ENCODE measurements around the gene CLPTM1.
A peak's percentile ranks its signal among the peaks of the same experiment; 100 is the strongest.
"Not testable (repeated sequence)": the region's sequence is repeated elsewhere in the genome, so short reads cannot be mapped to it uniquely, and the experiment has no call there.

CLPTM1 gene

DNA sequence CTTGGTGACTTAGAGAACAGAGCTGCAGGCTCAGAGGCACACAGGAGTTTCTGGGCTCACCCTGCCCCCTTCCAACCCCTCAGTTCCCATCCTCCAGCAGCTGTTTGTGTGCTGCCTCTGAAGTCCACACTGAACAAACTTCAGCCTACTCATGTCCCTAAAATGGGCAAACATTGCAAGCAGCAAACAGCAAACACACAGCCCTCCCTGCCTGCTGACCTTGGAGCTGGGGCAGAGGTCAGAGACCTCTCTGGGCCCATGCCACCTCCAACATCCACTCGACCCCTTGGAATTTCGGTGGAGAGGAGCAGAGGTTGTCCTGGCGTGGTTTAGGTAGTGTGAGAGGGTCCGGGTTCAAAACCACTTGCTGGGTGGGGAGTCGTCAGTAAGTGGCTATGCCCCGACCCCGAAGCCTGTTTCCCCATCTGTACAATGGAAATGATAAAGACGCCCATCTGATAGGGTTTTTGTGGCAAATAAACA, 30.9 kb upstream of the CLPTM1 start:
- no peak overlapping the region for H2AFZ ChIP-seq (ENCODE audit: low read depth)
- peaks cover 6% of the 10 kb centered on the region; the same call in 1 of the 2 replicates for H3K27me3 ChIP-seq (ENCODE audit: insufficient read depth, low read depth)
- no peak overlapping the region for H3K9ac ChIP-seq
- H3K4me1 ChIP-seq (ENCODE audit: low read depth, poor library complexity, severe bottlenecking) = no peaks in the 10 kb centered on the region
- TF ChIP-seq, protein P1, sequence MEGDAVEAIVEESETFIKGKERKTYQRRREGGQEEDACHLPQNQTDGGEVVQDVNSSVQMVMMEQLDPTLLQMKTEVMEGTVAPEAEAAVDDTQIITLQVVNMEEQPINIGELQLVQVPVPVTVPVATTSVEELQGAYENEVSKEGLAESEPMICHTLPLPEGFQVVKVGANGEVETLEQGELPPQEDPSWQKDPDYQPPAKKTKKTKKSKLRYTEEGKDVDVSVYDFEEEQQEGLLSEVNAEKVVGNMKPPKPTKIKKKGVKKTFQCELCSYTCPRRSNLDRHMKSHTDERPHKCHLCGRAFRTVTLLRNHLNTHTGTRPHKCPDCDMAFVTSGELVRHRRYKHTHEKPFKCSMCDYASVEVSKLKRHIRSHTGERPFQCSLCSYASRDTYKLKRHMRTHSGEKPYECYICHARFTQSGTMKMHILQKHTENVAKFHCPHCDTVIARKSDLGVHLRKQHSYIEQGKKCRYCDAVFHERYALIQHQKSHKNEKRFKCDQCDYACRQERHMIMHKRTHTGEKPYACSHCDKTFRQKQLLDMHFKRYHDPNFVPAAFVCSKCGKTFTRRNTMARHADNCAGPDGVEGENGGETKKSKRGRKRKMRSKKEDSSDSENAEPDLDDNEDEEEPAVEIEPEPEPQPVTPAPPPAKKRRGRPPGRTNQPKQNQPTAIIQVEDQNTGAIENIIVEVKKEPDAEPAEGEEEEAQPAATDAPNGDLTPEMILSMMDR (conservative IDR thresholded peaks at IDR 0.05; ENCODE audit: low read depth, low read length) = no peak
- no peaks in the 10 kb centered on the region for H3K79me2 ChIP-seq (ENCODE audit: insufficient read depth, low read depth)
- no peaks in the 10 kb centered on the region for H4K20me1 ChIP-seq (ENCODE audit: insufficient read depth)
- H3K4me2 ChIP-seq = no peak overlapping the region
- H3K36me3 ChIP-seq (ENCODE audit: insufficient read depth) = no peaks in the 10 kb centered on the region
- no peak overlapping the region for H3K4me3 ChIP-seq (IDR thresholded peaks at IDR 0.05; ENCODE audit: insufficient read depth, low read depth, low read length)
- H3K27ac ChIP-seq = no peak overlapping the region

DNA sequence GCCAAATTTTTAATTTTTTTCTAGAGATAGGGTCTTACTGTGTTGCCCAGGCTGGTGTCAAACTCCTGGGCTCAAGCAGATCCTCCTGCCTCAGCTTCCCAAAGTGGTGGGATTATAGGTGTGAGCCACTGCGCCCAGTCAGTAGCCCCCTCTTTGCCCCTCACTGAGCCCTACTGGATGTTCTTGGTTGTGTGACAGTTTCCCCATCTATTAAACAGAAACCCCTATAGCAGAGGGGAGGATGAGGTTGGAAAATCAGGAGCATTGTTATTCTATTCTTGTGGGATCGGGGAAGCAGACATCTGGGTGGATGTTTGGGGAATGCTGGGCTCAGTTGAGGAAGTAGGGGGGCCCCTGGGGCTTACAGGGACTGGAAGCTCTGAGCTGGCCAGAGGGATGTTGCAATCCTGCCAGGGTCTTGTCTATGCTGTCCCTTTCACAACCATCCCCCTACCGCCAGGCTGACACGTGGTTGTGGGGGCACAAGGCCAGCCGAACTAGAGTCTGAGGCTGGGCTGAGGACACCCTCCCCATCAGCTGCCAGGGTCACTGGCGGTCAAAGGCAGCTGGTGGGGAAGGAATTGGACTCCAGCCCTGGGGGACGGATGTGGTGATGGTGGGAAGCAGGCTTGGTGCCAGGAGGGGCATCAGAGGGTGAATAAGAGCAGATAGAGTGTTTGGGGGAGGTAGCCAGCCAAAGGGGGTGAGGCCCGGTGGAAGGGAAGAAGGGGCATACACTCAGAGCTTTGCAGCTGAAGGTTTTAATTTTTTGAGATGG, 29.9 kb upstream of the CLPTM1 start:
- Histone ChIP-seq H3K4me1 (ENCODE audit: low read depth, poor library complexity, severe bottlenecking) (no peaks in the 10 kb centered on the region), H3K79me2 (ENCODE audit: insufficient read depth, low read depth) (no peaks in the 10 kb centered on the region), H3K4me3 (IDR thresholded peaks at IDR 0.05; ENCODE audit: insufficient read depth, low read depth, low read length) (no peak overlapping the region), H4K20me1 (ENCODE audit: insufficient read depth) (no peaks in the 10 kb centered on the region), H3K9ac (no peak overlapping the region), H3K36me3 (ENCODE audit: insufficient read depth) (no peaks in the 10 kb centered on the region), H2AFZ (ENCODE audit: low read depth) (no peak overlapping the region), H3K27ac (no peak overlapping the region), H3K4me2 (no peak overlapping the region), H3K27me3 (ENCODE audit: insufficient read depth, low read depth) (peaks cover 6% of the 10 kb centered on the region; the same call in 1 of the 2 replicates)
- TF ChIP-seq, protein P1 (conservative IDR thresholded peaks at IDR 0.05; ENCODE audit: low read depth, low read length) = no peak

DNA sequence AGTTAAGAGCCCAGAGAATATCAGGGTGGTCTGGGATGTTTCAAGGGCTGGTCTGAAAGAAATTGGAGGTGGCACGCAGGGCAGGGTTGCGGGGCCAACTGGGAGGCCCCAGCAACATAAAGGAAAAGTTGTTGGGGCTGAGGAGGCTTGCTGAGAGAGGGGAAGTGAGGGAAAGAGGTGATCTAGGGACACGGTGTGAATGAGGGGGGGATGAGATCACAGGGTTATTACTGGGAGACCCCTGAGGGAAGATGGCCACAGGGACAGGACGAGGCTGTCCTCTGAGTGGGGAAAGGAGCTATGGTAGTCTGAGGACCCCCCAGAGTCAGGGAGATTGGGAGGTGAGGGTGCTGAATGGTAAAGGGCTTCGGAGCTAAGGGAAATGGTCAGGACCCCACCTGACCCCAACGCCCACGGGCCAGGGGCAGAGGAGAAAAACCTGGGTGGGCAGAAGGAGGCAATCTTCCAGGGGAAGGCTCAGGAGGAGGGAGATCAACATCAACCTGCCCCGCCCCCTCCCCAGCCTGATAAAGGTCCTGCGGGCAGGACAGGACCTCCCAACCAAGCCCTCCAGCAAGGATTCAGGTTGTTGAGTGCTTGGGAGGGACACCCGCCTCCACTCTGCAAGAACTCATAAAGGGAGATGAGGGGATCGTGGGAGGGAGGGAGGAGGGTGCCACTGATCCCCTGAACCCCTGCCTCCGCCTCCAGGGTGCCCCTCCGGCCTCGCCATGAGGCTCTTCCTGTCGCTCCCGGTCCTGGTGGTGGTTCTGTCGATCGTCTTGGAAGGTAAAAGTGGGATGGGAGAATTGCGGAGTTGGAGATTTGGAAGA, 28.7 kb upstream of the CLPTM1 start:
- not testable (repeated sequence) for H3K4me1 ChIP-seq (ENCODE audit: low read depth, poor library complexity, severe bottlenecking)

DNA sequence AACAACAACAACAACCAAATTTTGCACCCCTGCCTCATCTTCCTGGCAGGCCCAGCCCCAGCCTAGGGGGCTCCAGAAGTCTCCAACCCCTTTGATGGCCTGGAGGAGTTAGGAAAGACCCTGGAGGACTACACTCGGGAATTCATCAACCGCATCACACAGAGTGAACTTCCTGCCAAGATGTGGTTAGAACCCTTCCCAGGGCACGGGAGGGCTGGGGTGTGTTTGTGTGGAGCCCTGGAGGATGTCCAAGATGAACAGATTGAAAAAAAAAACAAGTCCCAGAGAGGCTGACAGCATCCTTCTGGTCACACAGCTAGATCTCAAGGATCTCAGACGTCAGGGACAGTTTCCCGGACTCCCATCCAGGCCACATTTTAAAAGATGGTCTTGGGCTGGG, 27.4 kb upstream of the CLPTM1 start:
- H2AFZ ChIP-seq (ENCODE audit: low read depth) = peak overlapping the region; percentile 45; the same call in 1 of the 2 replicates
- no peak overlapping the region for H3K4me2 ChIP-seq
- no peaks in the 10 kb centered on the region for H4K20me1 ChIP-seq (ENCODE audit: insufficient read depth)
- peaks cover 6% of the 10 kb centered on the region; the same call in 1 of the 2 replicates for H3K27me3 ChIP-seq (ENCODE audit: insufficient read depth, low read depth)
- H3K4me3 ChIP-seq (IDR thresholded peaks at IDR 0.05; ENCODE audit: insufficient read depth, low read depth, low read length) = no peak overlapping the region
- no peak overlapping the region for H3K9ac ChIP-seq
- no peaks in the 10 kb centered on the region for H3K4me1 ChIP-seq (ENCODE audit: low read depth, poor library complexity, severe bottlenecking)
- no peaks in the 10 kb centered on the region for H3K36me3 ChIP-seq (ENCODE audit: insufficient read depth)
- H3K27ac ChIP-seq = no peak overlapping the region
- H3K79me2 ChIP-seq (ENCODE audit: insufficient read depth, low read depth) = no peaks in the 10 kb centered on the region
- TF ChIP-seq, protein P1 (conservative IDR thresholded peaks at IDR 0.05; ENCODE audit: low read depth, low read length) = no peak

More for the DNA sequence above, 28.7 kb upstream of the CLPTM1 start:
- H3K27me3 ChIP-seq (ENCODE audit: insufficient read depth, low read depth); H3K36me3 ChIP-seq (ENCODE audit: insufficient read depth); H3K27ac ChIP-seq; H3K79me2 ChIP-seq (ENCODE audit: insufficient read depth, low read depth); H3K4me3 ChIP-seq (IDR thresholded peaks at IDR 0.05; ENCODE audit: insufficient read depth, low read depth, low read length); H4K20me1 ChIP-seq (ENCODE audit: insufficient read depth); H3K9ac ChIP-seq: not testable (repeated sequence)
- Histone ChIP-seq H2AFZ (ENCODE audit: low read depth) (peak overlapping the region; percentile 45), H3K4me2 (peak overlapping the region; percentile 20; the same call in 1 of the 2 replicates)

Data from KMS-11 (cell line).